AG09309 (cell line): ENCODE measurements around the gene NCOR1.

Experiments
- DNase-seq: peaks from one replicate; pipeline ENCODE4 v3.0.0-alpha.2; 2010; ENCODE audit warnings: low read depth
- H3K4me3 ChIP-seq: 2 replicates; pipeline ENCODE4 v1.5.1; 2011; ENCODE audit warnings: mild to moderate bottlenecking, low read depth, low read length, moderate library complexity; ENCODE audit not compliant: control insufficient read depth
- TF ChIP-seq, protein P1 (sequence below): IDR thresholded peaks from 2 replicates; pipeline ENCODE4 v1.5.1; 2011; ENCODE audit warnings: mild to moderate bottlenecking, low read depth, low read length, inconsistent platforms; ENCODE audit not compliant: insufficient read depth, control insufficient read depth; ENCODE audit errors: missing control alignments

Gene NCOR1

GRCh38 chr17:16251556-16251955 is 36.2 kb upstream of the NCOR1 start:
- TF ChIP-seq, protein P1, sequence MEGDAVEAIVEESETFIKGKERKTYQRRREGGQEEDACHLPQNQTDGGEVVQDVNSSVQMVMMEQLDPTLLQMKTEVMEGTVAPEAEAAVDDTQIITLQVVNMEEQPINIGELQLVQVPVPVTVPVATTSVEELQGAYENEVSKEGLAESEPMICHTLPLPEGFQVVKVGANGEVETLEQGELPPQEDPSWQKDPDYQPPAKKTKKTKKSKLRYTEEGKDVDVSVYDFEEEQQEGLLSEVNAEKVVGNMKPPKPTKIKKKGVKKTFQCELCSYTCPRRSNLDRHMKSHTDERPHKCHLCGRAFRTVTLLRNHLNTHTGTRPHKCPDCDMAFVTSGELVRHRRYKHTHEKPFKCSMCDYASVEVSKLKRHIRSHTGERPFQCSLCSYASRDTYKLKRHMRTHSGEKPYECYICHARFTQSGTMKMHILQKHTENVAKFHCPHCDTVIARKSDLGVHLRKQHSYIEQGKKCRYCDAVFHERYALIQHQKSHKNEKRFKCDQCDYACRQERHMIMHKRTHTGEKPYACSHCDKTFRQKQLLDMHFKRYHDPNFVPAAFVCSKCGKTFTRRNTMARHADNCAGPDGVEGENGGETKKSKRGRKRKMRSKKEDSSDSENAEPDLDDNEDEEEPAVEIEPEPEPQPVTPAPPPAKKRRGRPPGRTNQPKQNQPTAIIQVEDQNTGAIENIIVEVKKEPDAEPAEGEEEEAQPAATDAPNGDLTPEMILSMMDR = no peak
- DNase-seq = no peak
- H3K4me3 ChIP-seq = no peak overlapping the region

GRCh38 chr17:16251043-16251442 is 35.7 kb upstream of the NCOR1 start:
- no peak overlapping the region for H3K4me3 ChIP-seq
- TF ChIP-seq, protein P1 = no peak
- DNase-seq = no peak

GRCh38 chr17:16250635-16251034 is 35.3 kb upstream of the NCOR1 start:
- TF ChIP-seq, protein P1 = no peak
- H3K4me3 ChIP-seq = no peak overlapping the region
- peak; percentile 55 for DNase-seq

DNA sequence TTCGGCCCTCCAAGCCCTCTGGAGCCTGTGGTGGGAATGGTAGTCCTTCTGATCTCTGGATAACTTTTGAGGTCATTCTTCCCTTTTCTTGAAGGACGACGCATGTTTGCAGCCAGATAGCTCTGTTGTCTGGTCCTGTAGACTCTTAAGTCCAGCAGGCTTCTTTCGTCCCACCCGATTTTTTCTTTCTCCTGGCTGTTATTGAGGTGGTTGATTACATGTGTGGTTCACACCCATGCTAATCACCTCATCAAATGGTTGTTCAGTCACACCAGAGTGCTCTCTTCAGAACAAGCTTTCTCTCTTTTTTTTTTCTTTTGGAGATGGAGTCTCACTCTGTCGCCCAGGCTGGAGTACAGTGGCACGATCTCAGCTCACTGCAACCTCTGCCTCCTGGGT is 32.3 kb upstream of the NCOR1 start:
- DNase-seq = no peak
- H3K4me3 ChIP-seq = no peak overlapping the region
- TF ChIP-seq, protein P1 = no peak

DNA sequence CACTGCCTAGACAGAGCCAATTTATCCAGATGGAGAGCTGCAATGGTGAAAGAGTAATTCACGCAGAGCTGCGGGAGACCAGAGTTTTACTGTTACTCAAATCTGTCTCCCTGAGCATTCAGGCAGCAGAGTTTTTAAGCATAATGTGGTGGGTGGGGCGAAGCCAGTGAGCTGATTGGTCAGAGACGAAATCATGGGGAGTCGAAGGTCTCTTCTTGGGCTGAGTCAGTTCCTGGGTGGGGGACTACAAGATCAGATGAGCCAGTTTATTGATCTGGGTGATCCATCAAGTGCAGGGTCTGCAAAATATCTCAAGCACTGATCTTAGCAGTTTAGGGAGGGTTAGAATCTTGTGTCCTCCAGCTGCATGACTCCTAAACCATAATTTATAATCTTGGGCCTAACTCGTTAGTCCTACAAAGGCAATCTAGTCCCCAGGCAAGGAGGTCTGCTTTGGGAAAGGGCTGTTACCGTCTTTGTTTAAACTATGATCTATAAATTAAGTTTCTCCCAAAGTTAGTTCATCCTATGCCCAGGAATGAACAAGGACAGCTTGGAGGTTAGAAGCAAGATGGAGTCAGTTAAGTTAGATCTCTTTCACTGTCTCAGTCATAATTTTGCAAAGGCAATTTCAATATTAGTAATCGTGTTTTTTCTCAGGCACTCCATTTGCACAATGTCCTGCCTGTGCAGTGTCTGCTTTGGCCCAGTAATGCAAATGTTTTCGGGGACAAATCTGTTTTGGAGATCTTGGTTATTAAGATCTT is 28.6 kb upstream of the NCOR1 start:
- no peak for DNase-seq
- H3K4me3 ChIP-seq = no peak overlapping the region
- TF ChIP-seq, protein P1 = no peak

GRCh38 chr17:16243385-16243784 is 28.1 kb upstream of the NCOR1 start:
- TF ChIP-seq, protein P1 = no peak

More at GRCh38 chr17:16243385-16243784, 28.1 kb upstream of the NCOR1 start:
- no peak for DNase-seq
- no peak overlapping the region for H3K4me3 ChIP-seq
